Skeletal muscle satellite cell (primary cell): ENCODE results near the gene RTP4.

Source experiments
- H3K27me3 ChIP-seq: 2 replicates; pipeline ENCODE4 v1.7.0; 2013; ENCODE audit warnings: low read length; ENCODE audit not compliant: control insufficient read depth, insufficient read depth
- H3K36me3 ChIP-seq: 2 replicates; pipeline ENCODE4 v1.7.0; 2013; ENCODE audit warnings: mild to moderate bottlenecking, control low read depth, low read length; ENCODE audit not compliant: insufficient read depth
- H3K4me1 ChIP-seq: 2 replicates; pipeline ENCODE4 v1.7.0; 2013; ENCODE audit warnings: low read length; ENCODE audit not compliant: control insufficient read depth, insufficient read depth
- H3K4me2 ChIP-seq: 2 replicates; pipeline ENCODE4 v1.7.0; 2013; ENCODE audit warnings: mild to moderate bottlenecking, low read length
- H3K4me3 ChIP-seq: 2 replicates; pipeline ENCODE4 v1.7.0; 2013; ENCODE audit warnings: low read length
- H3K9ac ChIP-seq: 2 replicates; pipeline ENCODE4 v1.7.0; 2013; ENCODE audit warnings: mild to moderate bottlenecking, low read depth, low read length, moderate library complexity
- H3K9me3 ChIP-seq: replicated peaks from 2 replicates; pipeline ENCODE4 v1.7.0; 2013; ENCODE audit warnings: mild to moderate bottlenecking, control low read depth, low read length

The RTP4 gene

GRCh38 chr3:187375581-187375980 lies 7.4 kb downstream of the RTP4 start:
- no peak overlapping the region for H3K4me2 ChIP-seq

GRCh38 chr3:187377842-187378241 lies 9.7 kb downstream of the RTP4 start:
- Histone ChIP-seq H3K9me3 (no peaks in the 10 kb centered on the region), H3K4me2 (no peak overlapping the region), H3K4me1 (no peaks in the 10 kb centered on the region), H3K36me3 (no peaks in the 10 kb centered on the region), H3K9ac (no peak overlapping the region), H3K4me3 (no peak overlapping the region), H3K27me3 (no peaks in the 10 kb centered on the region)

More at GRCh38 chr3:187375581-187375980, 7.4 kb downstream of the RTP4 start:
- Histone ChIP-seq H3K36me3 (no peaks in the 10 kb centered on the region), H3K4me3 (no peak overlapping the region), H3K9me3 (no peaks in the 10 kb centered on the region), H3K9ac (no peak overlapping the region), H3K27me3 (no peaks in the 10 kb centered on the region), H3K4me1 (no peaks in the 10 kb centered on the region)

GRCh38 chr3:187382609-187383151 lies 14.5 kb downstream of the RTP4 start:
- Histone ChIP-seq H3K27me3 (no peaks in the 10 kb centered on the region), H3K4me3 (no peak overlapping the region), H3K9me3 (no peaks in the 10 kb centered on the region), H3K4me2 (no peak overlapping the region), H3K4me1 (no peaks in the 10 kb centered on the region), H3K36me3 (no peaks in the 10 kb centered on the region), H3K9ac (no peak overlapping the region)

GRCh38 chr3:187383246-187383645 lies 15.1 kb downstream of the RTP4 start:
- Histone ChIP-seq H3K4me1 (no peaks in the 10 kb centered on the region), H3K9ac (no peak overlapping the region), H3K9me3 (no peaks in the 10 kb centered on the region), H3K36me3 (no peaks in the 10 kb centered on the region), H3K4me3 (no peak overlapping the region), H3K4me2 (no peak overlapping the region), H3K27me3 (no peaks in the 10 kb centered on the region)

GRCh38 chr3:187385296-187385695 lies 17.1 kb downstream of the RTP4 start:
- Histone ChIP-seq H3K4me1 (no peaks in the 10 kb centered on the region), H3K9ac (no peak overlapping the region), H3K36me3 (no peaks in the 10 kb centered on the region)

GRCh38 chr3:187396661-187397060 lies 28.5 kb downstream of the RTP4 start:
- Histone ChIP-seq H3K4me3 (no peak overlapping the region), H3K9ac (no peak overlapping the region), H3K9me3 (no peaks in the 10 kb centered on the region), H3K4me1 (no peaks in the 10 kb centered on the region), H3K36me3 (no peaks in the 10 kb centered on the region), H3K27me3 (no peaks in the 10 kb centered on the region), H3K4me2 (no peak overlapping the region)

More at GRCh38 chr3:187385296-187385695, 17.1 kb downstream of the RTP4 start:
- no peaks in the 10 kb centered on the region for H3K9me3 ChIP-seq
- no peaks in the 10 kb centered on the region for H3K27me3 ChIP-seq
- no peak overlapping the region for H3K4me2 ChIP-seq
- H3K4me3 ChIP-seq, result no peak overlapping the region

GRCh38 chr3:187398955-187399354 lies 30.8 kb downstream of the RTP4 start:
- Histone ChIP-seq H3K9ac (no peak overlapping the region), H3K4me2 (no peak overlapping the region), H3K9me3 (no peaks in the 10 kb centered on the region), H3K4me3 (no peak overlapping the region), H3K36me3 (no peaks in the 10 kb centered on the region), H3K27me3 (no peaks in the 10 kb centered on the region), H3K4me1 (peaks cover 8% of the 10 kb centered on the region)

GRCh38 chr3:187400756-187401155 lies 32.6 kb downstream of the RTP4 start:
- Histone ChIP-seq H3K4me1 (peaks cover 15% of the 10 kb centered on the region), H3K4me3 (no peak overlapping the region), H3K9me3 (no peaks in the 10 kb centered on the region), H3K9ac (no peak overlapping the region), H3K4me2 (no peak overlapping the region), H3K27me3 (no peaks in the 10 kb centered on the region), H3K36me3 (no peaks in the 10 kb centered on the region)

- no peak overlapping the region for H3K4me2 ChIP-seq
Measured at GRCh38 chr3:187401856-187402255, 33.7 kb downstream of the RTP4 start.

GRCh38 chr3:187403768-187404288 lies 35.6 kb downstream of the RTP4 start:
- no peaks in the 10 kb centered on the region for H3K9me3 ChIP-seq
- peak overlapping the region; percentile 46 for H3K4me2 ChIP-seq
- H3K4me3 ChIP-seq, result no peak overlapping the region
- H3K27me3 ChIP-seq, result no peaks in the 10 kb centered on the region
- no peaks in the 10 kb centered on the region for H3K36me3 ChIP-seq
- H3K9ac ChIP-seq, result peak overlapping the region; percentile 13
- peaks cover 15% of the 10 kb centered on the region for H3K4me1 ChIP-seq

More at GRCh38 chr3:187401856-187402255, 33.7 kb downstream of the RTP4 start:
- H3K9ac ChIP-seq, result no peak overlapping the region
- H3K9me3 ChIP-seq, result no peaks in the 10 kb centered on the region
- H3K27me3 ChIP-seq, result no peaks in the 10 kb centered on the region
- H3K4me3 ChIP-seq, result no peak overlapping the region
- peaks cover 15% of the 10 kb centered on the region for H3K4me1 ChIP-seq
- no peaks in the 10 kb centered on the region for H3K36me3 ChIP-seq

- no peaks in the 10 kb centered on the region for H3K27me3 ChIP-seq
- H3K36me3 ChIP-seq, result no peaks in the 10 kb centered on the region
- no peak overlapping the region for H3K9ac ChIP-seq
- H3K4me2 ChIP-seq, result no peak overlapping the region
- no peak overlapping the region for H3K4me3 ChIP-seq
- H3K4me1 ChIP-seq, result peaks cover 15% of the 10 kb centered on the region
- no peaks in the 10 kb centered on the region for H3K9me3 ChIP-seq
Measured at GRCh38 chr3:187406927-187407326, 38.7 kb downstream of the RTP4 start.
